Karpas-422 (cell line): Measurements from ENCODE around the gene MBD6. TPM values are rescaled to one million over a fixed set of nuclear protein-coding genes. Genes with fewer than 3 reads are reported as not detected.
"Not testable (repeated sequence)": the region's sequence is repeated elsewhere in the genome, so short reads cannot be mapped to it uniquely, and the experiment has no call there.

Source experiments
- DNase-seq: peaks from one replicate; pipeline ENCODE4 v3.0.0-alpha.2; 2015
- H2AFZ ChIP-seq: fragments of 200-600 bp; sonication (generic); 2 replicates; pipeline ENCODE4 v1.6.1; 2014; ENCODE audit warnings: antibody characterized with exemption, low read length, mixed read lengths
- H3K27ac ChIP-seq: fragments of 200-600 bp; sonication (generic); 2 replicates; pipeline ENCODE4 v1.5.1; 2014; ENCODE audit warnings: mild to moderate bottlenecking, low read length, moderate library complexity
- H3K27me3 ChIP-seq: fragments of 200-600 bp; sonication (generic); 2 replicates; pipeline ENCODE4 v1.6.1; 2014; ENCODE audit warnings: low read length, mixed read lengths
- H3K36me3 ChIP-seq: fragments of 200-600 bp; sonication (generic); 2 replicates; pipeline ENCODE4 v1.6.1; 2014; ENCODE audit warnings: low read length, mixed read lengths; ENCODE audit not compliant: insufficient read depth
- H3K4me1 ChIP-seq: fragments of 200-600 bp; sonication (generic); 2 replicates; pipeline ENCODE4 v1.6.1; 2014; ENCODE audit warnings: mild to moderate bottlenecking, low read length, mixed read lengths
- H3K4me2 ChIP-seq: fragments of 200-600 bp; sonication (generic); 2 replicates; pipeline ENCODE4 v1.6.1; 2014; ENCODE audit warnings: low read length, low read depth, mild to moderate bottlenecking; ENCODE audit not compliant: poor library complexity, severe bottlenecking
- H3K4me3 ChIP-seq: fragments of 200-600 bp; sonication (generic); 2 replicates; pipeline ENCODE4 v1.5.1; 2014; ENCODE audit warnings: mild to moderate bottlenecking, antibody characterized with exemption, low read length, mixed read lengths
- H3K79me2 ChIP-seq: fragments of 200-600 bp; sonication (generic); 2 replicates; pipeline ENCODE4 v1.6.1; 2014; ENCODE audit warnings: mild to moderate bottlenecking, low read length, mixed read lengths
- H3K9ac ChIP-seq: fragments of 200-600 bp; sonication (generic); 2 replicates; pipeline ENCODE4 v1.6.0; 2014; ENCODE audit warnings: low read length
- H3K9me2 ChIP-seq: fragments of 200-600 bp; sonication (generic), shearing (Covaris generic); replicated peaks from 2 replicates; pipeline ENCODE4 v1.6.0; 2014; ENCODE audit warnings: mild to moderate bottlenecking, low read length, moderate library complexity; ENCODE audit not compliant: insufficient read depth
- H3K9me3 ChIP-seq: fragments of 300-700, 200-600 bp; sonication (generic); 2 replicates; pipeline ENCODE4 v1.6.1; 2014; ENCODE audit warnings: low read length, mixed read lengths
- H4K20me1 ChIP-seq: fragments of 200-600 bp; sonication (generic); 2 replicates; pipeline ENCODE4 v1.6.1; 2014; ENCODE audit warnings: mild to moderate bottlenecking, antibody characterized with exemption, low read length, low read depth; ENCODE audit not compliant: insufficient read depth
- total RNA-seq: library from RNA; depleted of rRNA; stranded (reverse); fragments of >200 nt; shearing (Covaris generic); gene quantifications from 2 replicates; pipeline ENCODE4 v1.2.3, GENCODE V29; 2014; ENCODE audit warnings: low replicate concordance

Gene MBD6
- total RNA-seq, 1 experiment from 2014 or later = 23.5 TPM

- Histone ChIP-seq H3K9me2 (no peaks in the 10 kb centered on the region), H3K9me3 (no peaks in the 10 kb centered on the region), H3K27me3 (no peaks in the 10 kb centered on the region), H2AFZ (no peak overlapping the region), H3K4me2 (no peak overlapping the region), H3K36me3 (peaks cover 43% of the 10 kb centered on the region), H3K9ac (no peak overlapping the region), H3K4me1 (no peaks in the 10 kb centered on the region), H3K27ac (no peak overlapping the region), H3K4me3 (no peak overlapping the region), H4K20me1 (no peaks in the 10 kb centered on the region), H3K79me2 (no peaks in the 10 kb centered on the region)
- DNase-seq = no peak
These were observed 11.5 kb upstream of the MBD6 start for GRCh38 chr12:57511161-57511560.

- peaks cover 43% of the 10 kb centered on the region for H3K36me3 ChIP-seq
These were observed 10.9 kb upstream of the MBD6 start for GRCh38 chr12:57511588-57512325.

GRCh38 chr12:57512665-57513064 lies 10.0 kb upstream of the MBD6 start:
- Histone ChIP-seq H3K27ac (no peak overlapping the region), H3K27me3 (no peaks in the 10 kb centered on the region), H4K20me1 (peaks cover 6% of the 10 kb centered on the region; the same call in 1 of the 2 replicates), H2AFZ (no peak overlapping the region), H3K9me2 (no peaks in the 10 kb centered on the region), H3K79me2 (peaks cover 7% of the 10 kb centered on the region), H3K9ac (no peak overlapping the region), H3K4me2 (no peak overlapping the region), H3K9me3 (no peaks in the 10 kb centered on the region), H3K4me3 (no peak overlapping the region), H3K36me3 (peaks cover 52% of the 10 kb centered on the region), H3K4me1 (no peaks in the 10 kb centered on the region)
- DNase-seq = no peak

More at GRCh38 chr12:57511588-57512325, 10.9 kb upstream of the MBD6 start:
- no peaks in the 10 kb centered on the region for H3K4me1 ChIP-seq
- no peak overlapping the region for H3K4me3 ChIP-seq
- peaks cover 3% of the 10 kb centered on the region; the same call in 1 of the 2 replicates for H4K20me1 ChIP-seq
- H3K79me2 ChIP-seq = no peaks in the 10 kb centered on the region; the same call in 1 of the 2 replicates
- H2AFZ ChIP-seq = no peak overlapping the region
- H3K27ac ChIP-seq = no peak overlapping the region
- H3K9me2 ChIP-seq = no peaks in the 10 kb centered on the region
- no peak for DNase-seq
- H3K9me3 ChIP-seq = no peaks in the 10 kb centered on the region
- H3K27me3 ChIP-seq = no peaks in the 10 kb centered on the region
- no peak overlapping the region for H3K9ac ChIP-seq
- H3K4me2 ChIP-seq = no peak overlapping the region

GRCh38 chr12:57513266-57513665 lies 9.4 kb upstream of the MBD6 start:
- no peaks in the 10 kb centered on the region for H3K27me3 ChIP-seq
- H3K27ac ChIP-seq = no peak overlapping the region
- peaks cover 3% of the 10 kb centered on the region for H3K4me1 ChIP-seq
- H3K9me2 ChIP-seq = no peaks in the 10 kb centered on the region
- DNase-seq = no peak
- H3K79me2 ChIP-seq = peaks cover 12% of the 10 kb centered on the region
- no peak overlapping the region for H3K4me3 ChIP-seq
- peaks cover 56% of the 10 kb centered on the region for H3K36me3 ChIP-seq
- peaks cover 10% of the 10 kb centered on the region; the same call in 1 of the 2 replicates for H4K20me1 ChIP-seq
- no peak overlapping the region for H3K9ac ChIP-seq
- H3K9me3 ChIP-seq = no peaks in the 10 kb centered on the region
- H2AFZ ChIP-seq = no peak overlapping the region
- H3K4me2 ChIP-seq = no peak overlapping the region

GRCh38 chr12:57513677-57514076 lies 8.9 kb upstream of the MBD6 start:
- not testable (repeated sequence) for DNase-seq, H3K27me3 ChIP-seq, H3K9me2 ChIP-seq, H3K9ac ChIP-seq, H3K4me3 ChIP-seq, H3K27ac ChIP-seq, H3K9me3 ChIP-seq, H3K4me2 ChIP-seq, H3K4me1 ChIP-seq, H2AFZ ChIP-seq
- Histone ChIP-seq H4K20me1 (peaks cover 14% of the 10 kb centered on the region; the same call in 1 of the 2 replicates), H3K79me2 (peaks cover 16% of the 10 kb centered on the region), H3K36me3 (peaks cover 59% of the 10 kb centered on the region)

GRCh38 chr12:57514246-57514645 lies 8.4 kb upstream of the MBD6 start:
- Histone ChIP-seq H3K36me3 (peaks cover 59% of the 10 kb centered on the region), H3K4me1 (peaks cover 13% of the 10 kb centered on the region), H4K20me1 (peaks cover 19% of the 10 kb centered on the region; the same call in 1 of the 2 replicates), H3K79me2 (peaks cover 21% of the 10 kb centered on the region)
- H3K4me2 ChIP-seq, H3K27ac ChIP-seq, H3K27me3 ChIP-seq, H3K9ac ChIP-seq, H3K4me3 ChIP-seq, H3K9me2 ChIP-seq, DNase-seq, H2AFZ ChIP-seq, H3K9me3 ChIP-seq: not testable (repeated sequence)

GRCh38 chr12:57514720-57515407 lies 7.8 kb upstream of the MBD6 start:
- no peak for DNase-seq
- Histone ChIP-seq H4K20me1 (peaks cover 25% of the 10 kb centered on the region; the same call in 1 of the 2 replicates), H2AFZ (no peak overlapping the region), H3K27ac (no peak overlapping the region), H3K4me1 (peaks cover 14% of the 10 kb centered on the region), H3K36me3 (peaks cover 59% of the 10 kb centered on the region), H3K4me2 (no peak overlapping the region), H3K9ac (no peak overlapping the region), H3K9me3 (no peaks in the 10 kb centered on the region), H3K9me2 (no peaks in the 10 kb centered on the region), H3K4me3 (no peak overlapping the region), H3K27me3 (no peaks in the 10 kb centered on the region), H3K79me2 (peaks cover 28% of the 10 kb centered on the region)

GRCh38 chr12:57515408-57515933 lies 7.2 kb upstream of the MBD6 start:
- Histone ChIP-seq H3K36me3 (peaks cover 59% of the 10 kb centered on the region), H3K9ac (no peak overlapping the region), H3K27me3 (no peaks in the 10 kb centered on the region), H2AFZ (no peak overlapping the region), H3K9me2 (no peaks in the 10 kb centered on the region), H3K4me1 (peaks cover 14% of the 10 kb centered on the region), H3K4me2 (no peak overlapping the region), H3K79me2 (peaks cover 32% of the 10 kb centered on the region), H3K4me3 (no peak overlapping the region), H3K9me3 (no peaks in the 10 kb centered on the region), H4K20me1 (peaks cover 28% of the 10 kb centered on the region; the same call in 1 of the 2 replicates), H3K27ac (no peak overlapping the region)
- no peak for DNase-seq
